HepG2 (cell line): Measurements from ENCODE around the gene ZNF175. TPM values are rescaled to one million over a fixed set of nuclear protein-coding genes. Genes with fewer than 3 reads are reported as not detected.

Experiments
- EHMT2 ChIP-seq: fragments of 200-600 bp; sonication (generic); IDR thresholded peaks from 2 replicates; pipeline ENCODE4 v1.7.0; 2017; ENCODE audit warnings: antibody characterized with exemption, low read depth, low read length, borderline replicate concordance
- FOXO1 ChIP-seq: sonication (generic); formaldehyde crosslinking; IDR thresholded peaks from 2 replicates; pipeline ENCODE4 v1.4.0; 2020; ENCODE audit warnings: missing genetic modification reagents
- HDAC6 ChIP-seq: fragments of 200-600 bp; sonication (generic); IDR thresholded peaks from 2 replicates; pipeline ENCODE4 v1.7.0; 2017; ENCODE audit warnings: mild to moderate bottlenecking, antibody characterized with exemption, low read length, low read depth
- JDP2 ChIP-seq: sonication (generic); formaldehyde crosslinking; IDR thresholded peaks from 2 replicates; pipeline ENCODE4 v1.8.1; 2022; ENCODE audit warnings: missing genetic modification reagents, borderline replicate concordance
- KAT7 ChIP-seq: IDR thresholded peaks from 2 replicates; pipeline ENCODE4 v1.6.1; 2018; ENCODE audit warnings: borderline replicate concordance, missing compliant biosample characterization
- KLF11 ChIP-seq: IDR thresholded peaks from 2 replicates; pipeline ENCODE4 v1.6.1; 2016; ENCODE audit warnings: missing compliant biosample characterization
- MTF1 ChIP-seq: sonication (generic); formaldehyde crosslinking; IDR thresholded peaks from 2 replicates; pipeline ENCODE4 v1.5.0; 2020; ENCODE audit warnings: missing genetic modification reagents
- NCOR1 ChIP-seq: fragments of 200-600 bp; sonication (generic); IDR thresholded peaks from 2 replicates; pipeline ENCODE4 v1.7.0; 2017; ENCODE audit warnings: antibody characterized with exemption, low read length, borderline replicate concordance
- RARG ChIP-seq: sonication (generic); formaldehyde crosslinking; IDR thresholded peaks from 2 replicates; pipeline ENCODE4 v1.4.0; 2020; ENCODE audit warnings: low read depth, mild to moderate bottlenecking, missing genetic modification reagents
- REST ChIP-seq, 2 experiments: IDR thresholded peaks; 2 replicates each; pipeline ENCODE4 v1.6.1; 2011 to 2012; ENCODE audit warnings: low read length in 2 of 2, borderline replicate concordance in 1 of 2, low read depth in 1 of 2, mild to moderate bottlenecking in 1 of 2, moderate library complexity in 1 of 2
- SATB2 ChIP-seq: sonication (generic); formaldehyde crosslinking; IDR thresholded peaks from 2 replicates; pipeline ENCODE4 v1.5.0; 2020; ENCODE audit warnings: missing genetic modification reagents
- TEAD3 ChIP-seq: optimal IDR thresholded peaks from 2 replicates; pipeline ENCODE3; 2016; ENCODE audit warnings: borderline replicate concordance
- TEF ChIP-seq: sonication (generic); formaldehyde crosslinking; IDR thresholded peaks from 2 replicates; pipeline ENCODE4 v1.5.0; 2020; ENCODE audit warnings: missing genetic modification reagents
- YEATS2 ChIP-seq: sonication (generic); formaldehyde crosslinking; IDR thresholded peaks from 2 replicates; pipeline ENCODE4 v1.4.0; 2020; ENCODE audit warnings: missing genetic modification reagents, borderline replicate concordance
- ZBTB34 ChIP-seq: sonication (generic); formaldehyde crosslinking; IDR thresholded peaks from 2 replicates; pipeline ENCODE4 v1.8.0; 2022; ENCODE audit warnings: mild to moderate bottlenecking, missing genetic modification reagents
- ZNF160 ChIP-seq: sonication (generic); formaldehyde crosslinking; IDR thresholded peaks from 2 replicates; pipeline ENCODE4 v1.8.0; 2022; ENCODE audit warnings: mild to moderate bottlenecking, inconsistent platforms, missing genetic modification reagents
- ZNF234 ChIP-seq: sonication (generic); formaldehyde crosslinking; conservative IDR thresholded peaks from 2 replicates; pipeline ENCODE4 v1.5.1; 2020; ENCODE audit warnings: mild to moderate bottlenecking, missing genetic modification reagents
- ZNF256 ChIP-seq: sonication (generic); formaldehyde crosslinking; conservative IDR thresholded peaks from 2 replicates; pipeline ENCODE4 v1.4.0; 2020; ENCODE audit warnings: missing genetic modification reagents
- ZNF556 ChIP-seq: sonication (generic); formaldehyde crosslinking; IDR thresholded peaks from 2 replicates; pipeline ENCODE4 v1.4.0; 2020; ENCODE audit warnings: mild to moderate bottlenecking, missing genetic modification reagents, borderline replicate concordance
- ZNF558 ChIP-seq: sonication (generic); formaldehyde crosslinking; IDR thresholded peaks from 2 replicates; pipeline ENCODE4 v1.9.0; 2022; ENCODE audit warnings: mild to moderate bottlenecking, missing genetic modification reagents, borderline replicate concordance
- ZNF629 ChIP-seq: sonication (generic); formaldehyde crosslinking; conservative IDR thresholded peaks from 2 replicates; pipeline ENCODE4 v1.5.0; 2020; ENCODE audit warnings: missing genetic modification reagents
- ZNF724P ChIP-seq: sonication (generic); formaldehyde crosslinking; IDR thresholded peaks from 2 replicates; pipeline ENCODE4 v1.8.0; 2022; ENCODE audit warnings: missing genetic modification reagents, borderline replicate concordance
- polyA plus RNA-seq, 8 experiments: library from polyadenylated mRNA; depleted of rRNA in 3 of 8; stranded (reverse) in 7 of 8; unstranded in 1 of 8; fragments of >200 nt; fragmentation: Illumina TruSeq in 4 of 8; extraction: Trizol in 4 of 8; gene quantifications; 2 replicates each; pipeline versions ENCODE4 v1.2.1 to v1.2.3, GENCODE V29; 2011 to 2016; ENCODE audit warnings: low read depth in 4 of 8, missing spikeins in 1 of 8, mixed read lengths in 1 of 8; ENCODE audit not compliant: insufficient read depth in 1 of 8
- total RNA-seq, 5 experiments: library from RNA; depleted of rRNA; stranded (reverse); fragments of >200 nt; fragmentation: Illumina TruSeq; extraction: Trizol; gene quantifications; 2 replicates each; pipeline ENCODE4 v1.2.3, GENCODE V29; 2016; ENCODE audit warnings: low read depth in 1 of 5

ZNF175 gene
- total and polyA plus RNA-seq, 2 of the 13 experiments (the other 11 are each of a cell fraction or from before 2014, with no cell fraction given): 1.2 to 1.5 TPM

- peak; percentile 97 to 99 for TF ChIP-seq REST (IDR thresholded peaks at IDR 0.05; ENCODE audit: borderline replicate concordance in 1 of 2, low read depth in 1 of 2, low read length in 2 of 2)
- TF ChIP-seq KAT7: no peak
- no peak for TF ChIP-seq RARG
- TF ChIP-seq JDP2 (CRISPR knock-in tag): no peak; the same call in 1 of the 2 replicates
- no peak for TF ChIP-seq ZNF160 (CRISPR knock-in tag)
- TF ChIP-seq ZNF629 (CRISPR knock-in tag): no peak; the same call in 1 of the 2 replicates
- TF ChIP-seq TEF (CRISPR knock-in tag): peak; percentile 83
- peak; percentile 52; the same call in 1 of the 2 replicates for TF ChIP-seq ZNF558 (CRISPR knock-in tag)
- TF ChIP-seq YEATS2: peak; percentile 55; the same call in 1 of the 2 replicates
- TF ChIP-seq SATB2 (CRISPR knock-in tag): peak; percentile 93
- peak; percentile 92 for TF ChIP-seq EHMT2
- TF ChIP-seq KLF11 (CRISPR knock-in tag): peak; percentile 96
- peak; percentile 18 for TF ChIP-seq TEAD3 (CRISPR knock-in tag)
- TF ChIP-seq ZNF256 (CRISPR knock-in tag): peak; percentile 93
- peak; percentile 82; the same call in 1 of the 2 replicates for TF ChIP-seq MTF1 (CRISPR knock-in tag)
- no peak for TF ChIP-seq ZBTB34
- no peak for TF ChIP-seq NCOR1
- TF ChIP-seq ZNF234 (CRISPR knock-in tag): no peak
- no peak for TF ChIP-seq ZNF556 (CRISPR knock-in tag)
- peak; percentile 54; the same call in 1 of the 2 replicates for TF ChIP-seq ZNF724P (CRISPR knock-in tag)
- no peak for TF ChIP-seq HDAC6
- TF ChIP-seq FOXO1 (CRISPR knock-in tag): no peak
Measured at GRCh38 chr19:51552996-51553725, 17.9 kb upstream of the ZNF175 start (continued).
